ENCODE data around the gene TAF6.

The TAF6 gene

DNA sequence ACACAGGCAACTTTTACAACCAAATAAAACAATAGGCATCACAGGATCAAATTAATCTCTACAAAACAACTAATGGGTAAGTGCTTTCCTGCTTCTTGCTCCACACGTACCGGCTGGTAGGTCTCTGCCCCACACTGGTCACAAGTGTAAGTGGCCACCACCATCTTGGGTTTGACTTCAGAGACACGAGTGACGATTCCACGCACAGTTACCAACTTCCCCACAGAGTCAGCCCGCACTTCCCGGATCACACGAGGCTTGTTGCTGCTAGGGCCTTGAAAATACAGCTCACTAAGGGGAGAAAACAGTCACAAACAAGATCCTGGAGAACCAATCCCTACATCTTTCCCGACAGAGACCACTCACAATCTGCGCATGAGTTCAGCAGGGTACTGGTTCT is 20.2 kb downstream of the TAF6 start:
- Histone ChIP-seq H4K20me1 (peaks cover 0 to 65% (median 62%) of the 10 kb centered on the region in 11 experiments; a peak in 18 of 22 replicates), H3K4me2 (peak overlapping the region; percentile 86 to 99 (median 92)), H3K36me3 (peaks cover 61 to 75% (median 70%) of the 10 kb centered on the region in 11 experiments), H3K4me1 (peaks cover 28 to 60% (median 45%) of the 10 kb centered on the region in 10 experiments), H3K27ac (peak overlapping the region in 10 of 11 experiments; percentile 79 to 99 (median 96); a peak in 17 of 22 replicates), H3K27me3 (no peaks in the 10 kb centered on the region), H3K9me3 (replicated peaks in 1 of 11) (no peaks in the 10 kb centered on the region), H3K4me3 (peak overlapping the region in 9 of 10 experiments; percentile 80 to 97 (median 87); a peak in 18 of 20 replicates), H3K9ac (peak overlapping the region; percentile 78 to 99 (median 97); a peak in 20 of 22 replicates)
- TF ChIP-seq Cebpa-rat (IDR thresholded peaks at IDR 0.05) = no peak

DNA sequence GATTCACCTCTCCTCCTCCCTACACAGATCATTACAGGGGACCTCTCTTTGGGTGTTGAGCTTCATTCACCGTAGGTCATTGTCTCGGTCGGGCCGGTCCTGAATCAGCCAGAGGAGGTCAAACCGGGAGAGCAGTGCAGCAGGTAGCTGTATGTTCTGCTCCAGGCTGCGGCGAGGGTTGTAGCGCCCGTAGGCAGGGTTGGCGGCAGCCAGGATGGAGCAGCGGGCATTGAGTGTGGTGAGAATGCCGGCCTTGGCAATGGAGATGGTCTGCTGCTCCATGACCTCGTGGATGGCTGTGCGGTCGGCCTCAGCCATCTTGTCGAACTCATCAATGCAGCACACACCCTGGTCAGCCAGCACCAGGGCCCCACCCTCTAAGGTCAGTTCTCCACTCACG is 23.5 kb downstream of the TAF6 start:
- Histone ChIP-seq H3K9ac (peak overlapping the region in 9 of 11 experiments; percentile 8 to 44 (median 25); a peak in 9 of 22 replicates), H3K36me3 (peaks cover 88 to 95% (median 93%) of the 10 kb centered on the region in 11 experiments), H3K4me1 (peaks cover 24 to 52% (median 34%) of the 10 kb centered on the region in 10 experiments), H3K4me3 (no peak overlapping the region), H3K4me2 (no peak overlapping the region), H3K9me3 (replicated peaks in 1 of 11) (no peaks in the 10 kb centered on the region), H3K27ac (no peak overlapping the region), H4K20me1 (peaks cover 0 to 95% (median 88%) of the 10 kb centered on the region in 11 experiments; a peak in 19 of 22 replicates), H3K27me3 (no peaks in the 10 kb centered on the region)
- TF ChIP-seq Cebpa-rat (IDR thresholded peaks at IDR 0.05) = no peak

DNA sequence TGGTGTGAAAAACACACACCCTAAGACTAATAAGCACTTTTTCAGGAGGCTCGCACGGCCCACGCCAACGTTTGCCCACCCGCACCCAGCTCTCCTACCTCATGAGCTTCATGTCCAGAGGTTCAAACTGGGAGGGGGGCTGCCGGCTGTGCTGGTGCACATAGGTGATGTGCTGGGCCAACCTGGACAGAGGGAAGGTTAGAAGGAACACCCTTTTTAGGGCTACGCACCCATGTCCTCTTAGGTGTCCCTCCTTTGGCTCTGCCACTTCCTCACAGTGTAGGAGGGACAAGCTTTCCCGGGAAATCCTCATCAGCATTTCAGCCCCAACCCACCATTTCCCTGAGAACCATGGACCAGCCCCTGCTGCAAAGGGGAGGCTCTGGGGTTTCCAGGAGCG is 23.9 kb downstream of the TAF6 start:
- no peak overlapping the region for H3K4me2 ChIP-seq
- no peaks in the 10 kb centered on the region for H3K27me3 ChIP-seq
- H3K4me3 ChIP-seq = no peak overlapping the region
- H3K4me1 ChIP-seq = peaks cover 28 to 56% (median 37%) of the 10 kb centered on the region in 10 experiments
- peaks cover 92 to 99% (median 97%) of the 10 kb centered on the region in 11 experiments for H3K36me3 ChIP-seq
- peak overlapping the region in 6 of 11 experiments; percentile 8 to 44 (median 31); a peak in 6 of 22 replicates for H3K9ac ChIP-seq
- no peak overlapping the region for H3K27ac ChIP-seq
- no peak for TF ChIP-seq Cebpa-rat (IDR thresholded peaks at IDR 0.05)
- H3K9me3 ChIP-seq (replicated peaks in 1 of 11) = no peaks in the 10 kb centered on the region
- peaks cover 0 to 95% (median 88%) of the 10 kb centered on the region in 11 experiments; a peak in 19 of 22 replicates for H4K20me1 ChIP-seq

DNA sequence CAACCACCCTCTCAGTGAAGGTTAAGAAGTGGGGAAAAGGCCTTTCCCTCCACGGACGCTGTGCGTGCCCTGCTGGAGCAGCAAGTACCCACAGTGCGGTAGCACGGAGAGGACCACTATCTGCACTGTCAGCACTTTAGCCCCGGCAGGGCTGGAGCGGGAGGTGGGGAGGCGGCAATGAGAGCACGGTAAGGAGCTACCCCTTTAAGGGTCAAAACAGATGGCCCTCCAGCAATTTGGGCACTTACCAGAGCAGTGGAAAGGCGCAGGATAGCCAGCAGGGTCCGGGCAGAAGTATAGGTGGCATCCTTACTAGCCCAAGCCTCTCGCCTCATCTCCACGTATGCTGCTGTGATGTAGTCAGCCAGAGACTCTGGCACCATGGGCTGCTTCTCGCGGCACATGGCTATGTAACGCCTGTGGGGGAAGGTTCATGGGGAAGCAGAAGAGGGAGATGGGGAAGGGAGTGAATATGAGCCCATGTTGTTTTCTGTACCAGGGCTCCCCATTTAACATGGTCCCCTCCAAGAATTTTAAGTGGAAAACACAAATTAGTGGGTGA is 25.2 kb downstream of the TAF6 start:
- Histone ChIP-seq H3K27ac (no peak overlapping the region; a peak in 1 of 22 replicates), H4K20me1 (peaks cover 0 to 83% (median 77%) of the 10 kb centered on the region in 11 experiments; a peak in 19 of 22 replicates), H3K4me2 (no peak overlapping the region)

DNA sequence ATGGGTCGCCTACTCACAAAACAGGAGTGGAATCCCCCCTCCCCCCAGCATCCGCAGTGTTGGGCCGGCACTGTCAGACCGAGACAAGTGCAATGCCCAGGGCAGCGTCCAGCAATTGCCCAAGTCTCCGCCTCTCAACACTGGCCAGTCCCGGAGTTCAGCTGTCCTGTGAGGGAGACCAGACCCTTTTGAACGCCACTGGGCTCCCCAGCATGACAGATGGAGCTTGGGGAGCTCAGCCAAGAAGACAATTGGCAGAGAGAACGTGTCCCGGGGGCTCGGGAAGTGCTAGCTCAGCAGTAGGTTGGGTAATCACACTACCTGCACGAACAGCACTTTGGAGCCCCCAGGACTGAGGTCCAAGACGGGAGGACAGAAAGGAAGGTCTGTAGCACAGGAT is 25.7 kb downstream of the TAF6 start:
- Histone ChIP-seq H3K36me3 (peaks cover 80 to 87% (median 85%) of the 10 kb centered on the region in 11 experiments), H3K27me3 (no peaks in the 10 kb centered on the region), H3K27ac (no peak overlapping the region; a peak in 1 of 22 replicates), H3K4me2 (no peak overlapping the region), H3K9me3 (replicated peaks in 1 of 11) (no peaks in the 10 kb centered on the region), H3K4me3 (no peak overlapping the region), H3K9ac (peak overlapping the region in 4 of 11 experiments; percentile 23 to 40 (median 28); a peak in 6 of 22 replicates), H3K4me1 (peaks cover 26 to 55% (median 36%) of the 10 kb centered on the region in 10 experiments), H4K20me1 (peaks cover 0 to 78% (median 72%) of the 10 kb centered on the region in 11 experiments; a peak in 19 of 22 replicates)
- TF ChIP-seq Cebpa-rat (IDR thresholded peaks at IDR 0.05) = no peak

More for the DNA sequence above, 25.2 kb downstream of the TAF6 start:
- no peak for TF ChIP-seq Cebpa-rat (IDR thresholded peaks at IDR 0.05)
- peaks cover 30 to 59% (median 39%) of the 10 kb centered on the region in 10 experiments; a peak in 19 of 20 replicates for H3K4me1 ChIP-seq
- no peaks in the 10 kb centered on the region for H3K9me3 ChIP-seq (replicated peaks in 1 of 11)
- peaks cover 85 to 92% (median 90%) of the 10 kb centered on the region in 11 experiments for H3K36me3 ChIP-seq
- H3K27me3 ChIP-seq = no peaks in the 10 kb centered on the region
- peak overlapping the region in 6 of 11 experiments; percentile 8 to 40 (median 21); a peak in 5 of 22 replicates for H3K9ac ChIP-seq
- H3K4me3 ChIP-seq = no peak overlapping the region

DNA sequence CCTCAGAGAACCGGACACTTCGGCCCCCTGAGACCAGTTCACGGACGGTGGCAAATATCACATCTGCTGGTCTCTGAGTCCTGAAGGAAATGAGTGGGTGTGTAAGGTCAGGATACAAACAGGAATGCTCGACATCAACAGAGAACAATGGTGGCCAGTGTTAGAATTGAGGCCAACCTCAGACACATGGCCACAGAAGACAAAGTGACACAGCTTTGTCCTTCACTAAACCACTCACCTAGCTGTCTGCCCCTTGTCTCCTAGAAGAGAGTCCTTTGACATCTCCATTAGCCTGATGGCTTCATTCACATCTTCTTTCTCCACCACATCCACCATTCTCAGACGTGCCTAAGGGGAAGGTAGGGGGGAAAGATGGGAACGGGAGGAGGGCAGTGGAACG is 26.1 kb downstream of the TAF6 start:
- H3K4me2 ChIP-seq = no peak overlapping the region
- TF ChIP-seq Cebpa-rat (IDR thresholded peaks at IDR 0.05) = no peak
- H3K4me3 ChIP-seq = no peak overlapping the region
- H3K36me3 ChIP-seq = peaks cover 76 to 82% (median 80%) of the 10 kb centered on the region in 11 experiments
- peaks cover 0 to 74% (median 68%) of the 10 kb centered on the region in 11 experiments; a peak in 19 of 22 replicates for H4K20me1 ChIP-seq
- peak overlapping the region in 5 of 11 experiments; percentile 13 to 42 (median 27); a peak in 4 of 22 replicates for H3K9ac ChIP-seq
- peaks cover 26 to 55% (median 36%) of the 10 kb centered on the region in 10 experiments for H3K4me1 ChIP-seq
- no peaks in the 10 kb centered on the region for H3K27me3 ChIP-seq
- H3K9me3 ChIP-seq (replicated peaks in 1 of 11) = no peaks in the 10 kb centered on the region
- no peak overlapping the region; a peak in 1 of 22 replicates for H3K27ac ChIP-seq

DNA sequence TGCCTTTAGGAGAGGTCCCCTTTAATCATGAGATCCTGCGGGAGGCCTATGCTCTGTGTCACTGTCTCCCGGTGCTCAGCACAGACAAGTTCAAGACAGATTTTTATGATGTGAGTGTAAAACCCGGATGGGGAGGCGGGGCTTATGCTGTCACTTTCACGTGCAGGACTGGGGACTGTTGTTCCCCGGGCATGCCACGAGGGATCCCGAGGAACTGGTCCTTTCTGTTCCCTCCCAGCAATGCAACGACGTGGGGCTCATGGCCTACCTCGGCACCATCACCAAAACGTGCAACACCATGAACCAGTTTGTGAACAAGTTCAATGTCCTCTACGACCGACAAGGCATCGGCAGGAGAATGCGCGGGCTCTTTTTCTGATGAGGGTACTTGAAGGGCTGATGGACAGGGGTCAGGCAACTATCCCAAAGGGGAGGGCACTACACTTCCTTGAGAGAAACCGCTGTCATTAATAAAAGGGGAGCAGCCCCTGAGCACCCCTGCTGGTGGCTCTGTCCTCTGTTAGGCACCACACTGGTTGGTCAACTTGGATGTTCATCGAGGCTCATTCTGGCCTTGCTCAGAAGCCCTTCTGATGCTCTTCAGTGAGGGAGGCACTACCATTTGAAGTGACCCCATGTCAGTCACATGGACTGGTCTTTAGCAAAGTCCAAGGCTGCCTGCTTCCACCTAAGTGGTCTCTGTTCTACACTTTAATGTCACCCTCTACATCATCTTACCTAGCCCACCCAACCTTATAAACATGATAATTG is 27.6 kb downstream of the TAF6 start:
- Histone ChIP-seq H3K4me1 (peaks cover 24 to 55% (median 29%) of the 10 kb centered on the region in 10 experiments), H3K27ac (no peak overlapping the region), H3K27me3 (no peaks in the 10 kb centered on the region), H3K4me3 (no peak overlapping the region), H3K4me2 (0 out of 22 replicates have a peak overlapping the region, but pooled peaks of 2 of the 11 experiments have one; percentile 86 to 94), H3K9me3 (replicated peaks in 1 of 11) (no peaks in the 10 kb centered on the region), H4K20me1 (peaks cover 0 to 59% (median 53%) of the 10 kb centered on the region in 11 experiments; a peak in 19 of 22 replicates), H3K9ac (peak overlapping the region in 1 of 11 experiments; percentile 91; a peak in 2 of 22 replicates), H3K36me3 (peaks cover 61 to 68% (median 66%) of the 10 kb centered on the region in 11 experiments)
- no peak for TF ChIP-seq Cebpa-rat (IDR thresholded peaks at IDR 0.05)

DNA sequence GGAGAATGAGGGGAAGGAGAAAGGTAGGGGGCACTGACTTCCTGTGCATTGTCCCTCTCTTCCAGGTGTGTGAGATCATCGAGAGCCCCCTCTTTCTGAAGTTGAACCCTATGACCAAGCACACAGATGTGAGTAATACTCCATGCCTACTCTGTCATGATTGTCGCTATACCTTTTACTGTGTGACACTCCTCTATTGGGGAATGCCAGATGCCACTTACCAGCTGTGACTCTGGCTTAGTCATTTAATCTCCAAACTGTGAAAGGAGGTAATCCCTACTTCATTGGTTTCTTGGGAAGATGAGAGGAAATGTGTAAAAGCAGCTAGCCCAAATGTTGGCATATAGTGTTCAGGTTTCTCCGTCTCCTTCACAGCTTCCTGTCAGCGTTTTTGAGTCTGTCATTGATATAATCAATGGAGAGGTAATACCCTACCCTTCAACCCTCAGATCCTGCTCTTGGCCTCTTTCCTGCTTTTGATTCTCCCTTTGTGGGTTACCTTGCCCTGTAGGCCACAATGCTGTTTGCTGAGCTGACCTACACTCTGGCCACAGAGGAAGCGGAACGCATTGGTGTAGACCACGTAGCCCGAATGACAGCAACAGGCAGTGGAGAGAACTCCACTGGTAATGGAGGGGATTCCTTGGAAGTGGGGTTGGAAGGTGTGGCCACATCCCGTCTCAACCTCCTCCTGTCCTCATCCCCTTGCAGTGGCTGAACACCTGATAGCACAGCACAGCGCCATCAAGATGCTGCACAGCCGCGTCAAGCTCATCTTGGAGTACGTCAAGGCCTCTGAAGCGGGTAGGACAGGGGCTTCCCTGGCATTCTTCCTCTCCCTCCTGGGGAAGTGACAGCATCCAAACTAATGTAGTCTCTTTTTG is 28.4 kb downstream of the TAF6 start:
- H3K4me2 ChIP-seq = peak overlapping the region; percentile 86 to 97 (median 94); a peak in 20 of 22 replicates

More for the DNA sequence above, 28.4 kb downstream of the TAF6 start:
- TF ChIP-seq Cebpa-rat (IDR thresholded peaks at IDR 0.05) = no peak
- H3K4me3 ChIP-seq = 0 out of 20 replicates have a peak overlapping the region, but pooled peaks of 1 of the 10 experiments have one; percentile 82
- H3K9ac ChIP-seq = peak overlapping the region in 4 of 11 experiments; percentile 24 to 97 (median 61); a peak in 6 of 22 replicates
- H3K36me3 ChIP-seq = peaks cover 53 to 59% (median 58%) of the 10 kb centered on the region in 11 experiments
- peaks cover 24 to 51% (median 35%) of the 10 kb centered on the region in 10 experiments for H3K4me1 ChIP-seq
- H3K27me3 ChIP-seq = no peaks in the 10 kb centered on the region
- H3K9me3 ChIP-seq (replicated peaks in 1 of 11) = no peaks in the 10 kb centered on the region
- H3K27ac ChIP-seq = no peak overlapping the region
- H4K20me1 ChIP-seq = peaks cover 0 to 51% (median 45%) of the 10 kb centered on the region in 11 experiments; a peak in 19 of 22 replicates
